Lower leg skin (tissue), 3 donors: Measurements from ENCODE around the gene ANTXR1.

ENCODE experiments used
- POLR2A ChIP-seq, 2 donors: fragments of 450-650 bp; IDR thresholded peaks; one replicate each; pipeline ENCODE4 v1.6.1; 2016 to 2017; ENCODE audit warnings: antibody characterized with exemption in 2 of 2, mild to moderate bottlenecking in 1 of 2, moderate library complexity in 1 of 2
- TF ChIP-seq, protein P1 (sequence below), 3 donors: fragments of 450-650 bp; IDR thresholded peaks; one replicate each; pipeline ENCODE4 v1.5.1; 2016; ENCODE audit warnings: antibody characterized with exemption in 3 of 3, mild to moderate bottlenecking in 3 of 3, moderate library complexity in 2 of 3

DNA sequence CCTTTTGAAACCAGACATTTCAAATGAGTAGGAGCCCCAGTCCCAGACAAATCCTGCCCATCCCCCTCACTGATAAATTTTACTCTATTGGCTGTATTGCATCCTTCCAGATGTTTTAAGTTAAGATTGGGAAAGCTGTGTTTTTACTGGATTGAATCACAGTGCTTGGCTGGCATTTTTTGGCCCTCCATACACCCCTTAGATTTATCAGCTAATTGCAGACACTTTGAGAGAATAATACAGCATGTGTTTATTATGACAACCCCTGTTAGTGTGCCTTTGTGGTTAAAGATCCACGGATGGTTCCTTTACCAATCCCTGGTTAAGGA lies 74.9 kb downstream of the ANTXR1 start:
- TF ChIP-seq, protein P1, sequence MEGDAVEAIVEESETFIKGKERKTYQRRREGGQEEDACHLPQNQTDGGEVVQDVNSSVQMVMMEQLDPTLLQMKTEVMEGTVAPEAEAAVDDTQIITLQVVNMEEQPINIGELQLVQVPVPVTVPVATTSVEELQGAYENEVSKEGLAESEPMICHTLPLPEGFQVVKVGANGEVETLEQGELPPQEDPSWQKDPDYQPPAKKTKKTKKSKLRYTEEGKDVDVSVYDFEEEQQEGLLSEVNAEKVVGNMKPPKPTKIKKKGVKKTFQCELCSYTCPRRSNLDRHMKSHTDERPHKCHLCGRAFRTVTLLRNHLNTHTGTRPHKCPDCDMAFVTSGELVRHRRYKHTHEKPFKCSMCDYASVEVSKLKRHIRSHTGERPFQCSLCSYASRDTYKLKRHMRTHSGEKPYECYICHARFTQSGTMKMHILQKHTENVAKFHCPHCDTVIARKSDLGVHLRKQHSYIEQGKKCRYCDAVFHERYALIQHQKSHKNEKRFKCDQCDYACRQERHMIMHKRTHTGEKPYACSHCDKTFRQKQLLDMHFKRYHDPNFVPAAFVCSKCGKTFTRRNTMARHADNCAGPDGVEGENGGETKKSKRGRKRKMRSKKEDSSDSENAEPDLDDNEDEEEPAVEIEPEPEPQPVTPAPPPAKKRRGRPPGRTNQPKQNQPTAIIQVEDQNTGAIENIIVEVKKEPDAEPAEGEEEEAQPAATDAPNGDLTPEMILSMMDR (IDR thresholded peaks at IDR 0.05) = no peak
- no peak for TF ChIP-seq POLR2A (IDR thresholded peaks at IDR 0.05)
